Panc1 (cell line): Measurements from ENCODE around the gene PTPA. TPM values are rescaled to one million over a fixed set of nuclear protein-coding genes. Genes with fewer than 3 reads are reported as not detected.
"Not testable (repeated sequence)": the region's sequence is repeated elsewhere in the genome, so short reads cannot be mapped to it uniquely, and the experiment has no call there.

Source experiments
- ATAC-seq: fragments of 200-7000 bp; cut with Tn5 transposase; 2 replicates; pipeline ENCODE4 v1.9.1; 2020; ENCODE audit warnings: mild to moderate bottlenecking, moderate library complexity
- BruUV-seq: library from RNA; stranded (reverse); fragments of 400-500 nt; replicated peaks from 2 replicates; lab custom pipeline; 2021; lab: Mats Ljungman, UMichigan
- CTCF ChIA-PET: fragments of 300-600 bp; sonication (Branson Sonifier 250); formaldehyde crosslinking; loops from one replicate; lab custom pipeline; 2022; ENCODE audit warnings: antibody characterized with exemption; lab: Charles Lee
- POLR2A ChIA-PET: fragments of 300-600 bp; sonication (Branson Sonifier 250); formaldehyde crosslinking; loops from one replicate; lab custom pipeline; 2022; ENCODE audit warnings: antibody characterized with exemption; lab: Charles Lee
- DNase-seq: peaks from one replicate; pipeline ENCODE4 v3.0.0-alpha.2; 2010; ENCODE audit warnings: low read depth, low spot score
- H3K27ac ChIP-seq: 2 replicates; pipeline ENCODE4 v1.5.1; 2011; ENCODE audit warnings: mild to moderate bottlenecking, low read length, inconsistent platforms
- H3K27me3 ChIP-seq: fragments of 200-500 bp; sonication (Bioruptor generic); 2 replicates; pipeline ENCODE4 v1.6.0; 2014; ENCODE audit warnings: low read length, inconsistent platforms; ENCODE audit not compliant: control insufficient read depth, insufficient read depth
- H3K36me3 ChIP-seq: fragments of 200-500 bp; sonication (Bioruptor generic); 2 replicates; pipeline ENCODE4 v1.5.1; 2014; ENCODE audit warnings: inconsistent platforms, mild to moderate bottlenecking, low read length, moderate library complexity; ENCODE audit not compliant: control insufficient read depth, insufficient read depth
- H3K4me1 ChIP-seq: 2 replicates; pipeline ENCODE4 v1.5.1; 2011; ENCODE audit warnings: inconsistent platforms, mild to moderate bottlenecking, low read length, moderate library complexity; ENCODE audit not compliant: control insufficient read depth, insufficient read depth
- H3K4me3 ChIP-seq, 2 experiments: 2 replicates each; pipeline ENCODE4 v1.5.1; 2011 to 2012; ENCODE audit warnings: low read depth in 2 of 2, low read length in 2 of 2, mild to moderate bottlenecking in 2 of 2, inconsistent platforms in 1 of 2, moderate library complexity in 1 of 2
- H3K9me3 ChIP-seq: fragments of 200-500 bp; sonication (Bioruptor generic); 2 replicates; pipeline ENCODE4 v1.5.1; 2014; ENCODE audit warnings: low read depth, mild to moderate bottlenecking, inconsistent platforms, low read length, moderate library complexity; ENCODE audit not compliant: control insufficient read depth, insufficient read depth
- CTCF ChIP-seq: fragments of 450-650 bp; IDR thresholded peaks from 2 replicates; pipeline ENCODE4 v1.5.1; 2017; ENCODE audit warnings: mild to moderate bottlenecking
- POLR2AphosphoS5 ChIP-seq: IDR thresholded peaks from 2 replicates; pipeline ENCODE4 v1.6.1; 2012; ENCODE audit warnings: mild to moderate bottlenecking, low read depth, low read length, moderate library complexity
- REST ChIP-seq, 2 experiments: IDR thresholded peaks; 2 replicates each; pipeline ENCODE4 v1.6.1; 2011 to 2012; ENCODE audit warnings: low read depth in 2 of 2, control low read depth in 1 of 2, low read length in 1 of 2, mild to moderate bottlenecking in 1 of 2, moderate library complexity in 1 of 2; ENCODE audit not compliant: insufficient read depth in 1 of 2
- SIN3A ChIP-seq: IDR thresholded peaks from 2 replicates; pipeline ENCODE4 v1.6.1; 2012; ENCODE audit warnings: low read depth, mild to moderate bottlenecking, low read length, moderate library complexity, borderline replicate concordance; ENCODE audit not compliant: insufficient read depth
- TCF7L2 ChIP-seq: IDR thresholded peaks from 2 replicates; pipeline ENCODE4 v1.6.1; 2011; ENCODE audit warnings: mild to moderate bottlenecking, low read depth, low read length, inconsistent platforms
- in situ Hi-C: cut with HindIII; loops from 2 replicates; pipeline ENCODE4 v1.10.0; 2016; ENCODE audit warnings: low sequenced_read_pairs, low pct_unique_long_range_greater_than_20kb
- intact Hi-C: fragments of 100-400 bp; cut with micrococcal nuclease; formaldehyde crosslinking; loops from one replicate; pipeline ENCODE4 v1.10.0; 2022; ENCODE audit not compliant: unreplicated experiment
- total RNA-seq: library from RNA; stranded (reverse); gene quantifications from one replicate; pipeline ENCODE4 v1.2.1, GENCODE V29; 2021; ENCODE audit not compliant: unreplicated experiment

The PTPA gene
- total RNA-seq, 1 experiment from 2014 or later, result 114 TPM

- CTCF ChIA-PET, result no interaction called here
- in situ Hi-C loops (no loop called here), intact Hi-C loops (no loop called here)
- TF ChIP-seq CTCF (no peak), REST (IDR thresholded peaks at IDR 0.05; ENCODE audit: insufficient read depth in 1 of 2, low read depth in 2 of 2, low read length in 1 of 2) (no peak), TCF7L2 (no peak), SIN3A (no peak), POLR2AphosphoS5 (no peak)
- Histone ChIP-seq H3K9me3 (no peaks in the 10 kb centered on the region), H3K27me3 (no peaks in the 10 kb centered on the region), H3K4me3 (no peak overlapping the region), H3K36me3 (no peaks in the 10 kb centered on the region), H3K27ac (no peak overlapping the region), H3K4me1 (peaks cover 5% of the 10 kb centered on the region)
- no TSS peak for BruUV-seq
- DNase-seq (no peak), ATAC-seq (no peak)
- POLR2A ChIA-PET, result no interaction called here
Observed at GRCh38 chr9:129162497-129163197, 51.4 kb downstream of the PTPA start.

GRCh38 chr9:129163198-129163670 is 52.0 kb downstream of the PTPA start:
- CTCF ChIA-PET, H3K4me3 ChIP-seq, intact Hi-C loops, H3K36me3 ChIP-seq, DNase-seq, ATAC-seq, BruUV-seq, H3K4me1 ChIP-seq, POLR2A ChIA-PET, in situ Hi-C loops, H3K27ac ChIP-seq, H3K9me3 ChIP-seq, H3K27me3 ChIP-seq: not testable (repeated sequence)

GRCh38 chr9:129163753-129164152 is 52.5 kb downstream of the PTPA start:
- ChIA-PET POLR2A (no interaction called here), CTCF (no interaction called here)
- ATAC-seq (no peak), DNase-seq (no peak)
- Histone ChIP-seq H3K27me3 (no peaks in the 10 kb centered on the region), H3K4me1 (peaks cover 8% of the 10 kb centered on the region), H3K4me3 (no peak overlapping the region), H3K36me3 (no peaks in the 10 kb centered on the region), H3K9me3 (no peaks in the 10 kb centered on the region), H3K27ac (no peak overlapping the region)
- no TSS peak for BruUV-seq
- in situ Hi-C loops (no loop called here), intact Hi-C loops (no loop called here)
- TF ChIP-seq SIN3A (no peak), REST (IDR thresholded peaks at IDR 0.05; ENCODE audit: insufficient read depth in 1 of 2, low read depth in 2 of 2, low read length in 1 of 2) (no peak), POLR2AphosphoS5 (no peak), CTCF (no peak), TCF7L2 (no peak)
